GM21737 (cell line): Measurements from ENCODE around the gene ACYP2.
"Not testable (repeated sequence)": the region's sequence is repeated elsewhere in the genome, so short reads cannot be mapped to it uniquely, and the experiment has no call there.

ENCODE experiments used
- ATAC-seq: cut with Tn5 transposase; IDR thresholded peaks from one replicate; pipeline ENCODE4 v1.9.1; 2021; ENCODE audit warnings: mild to moderate bottlenecking, moderate library complexity; ENCODE audit not compliant: unreplicated experiment

The ACYP2 gene

DNA sequence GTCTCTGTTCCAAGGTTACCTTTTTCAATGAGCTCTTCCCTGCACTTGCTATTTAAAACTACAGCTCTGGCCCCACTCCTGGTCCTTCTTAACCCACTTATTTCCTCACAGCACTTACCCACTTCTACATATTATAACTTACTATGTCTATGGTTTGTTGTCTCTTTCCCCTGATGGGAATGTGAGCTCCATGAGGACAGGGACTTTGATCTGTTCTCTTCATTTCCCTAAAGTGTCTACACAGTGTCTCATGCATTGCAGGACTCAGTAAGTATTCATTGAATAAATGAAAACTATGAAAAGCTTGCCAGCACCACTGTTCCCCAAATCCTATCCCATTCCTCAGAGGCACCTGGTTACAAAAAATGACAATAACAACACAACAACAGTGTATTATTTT lies 18.3 kb upstream of the ACYP2 start:
- ATAC-seq, result no peak

DNA sequence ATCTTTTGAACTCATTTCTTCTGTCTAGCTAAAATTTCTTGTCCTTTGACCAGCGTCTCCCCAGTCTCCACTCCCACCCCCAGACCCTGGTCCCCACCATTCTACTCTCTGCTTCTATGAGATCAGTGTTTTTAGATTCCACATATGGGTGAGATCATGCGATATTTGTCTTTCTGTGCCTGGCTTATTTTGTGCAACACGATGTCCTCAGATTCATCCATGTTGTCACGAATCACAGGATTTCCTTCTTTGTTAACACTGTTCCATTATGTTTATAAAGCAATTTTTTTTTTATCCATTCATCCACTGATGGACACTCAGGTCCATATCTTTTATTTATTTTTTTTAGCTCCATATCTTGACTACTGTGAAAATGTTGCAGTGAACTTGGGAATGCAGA lies 16.0 kb upstream of the ACYP2 start:
- no peak for ATAC-seq

DNA sequence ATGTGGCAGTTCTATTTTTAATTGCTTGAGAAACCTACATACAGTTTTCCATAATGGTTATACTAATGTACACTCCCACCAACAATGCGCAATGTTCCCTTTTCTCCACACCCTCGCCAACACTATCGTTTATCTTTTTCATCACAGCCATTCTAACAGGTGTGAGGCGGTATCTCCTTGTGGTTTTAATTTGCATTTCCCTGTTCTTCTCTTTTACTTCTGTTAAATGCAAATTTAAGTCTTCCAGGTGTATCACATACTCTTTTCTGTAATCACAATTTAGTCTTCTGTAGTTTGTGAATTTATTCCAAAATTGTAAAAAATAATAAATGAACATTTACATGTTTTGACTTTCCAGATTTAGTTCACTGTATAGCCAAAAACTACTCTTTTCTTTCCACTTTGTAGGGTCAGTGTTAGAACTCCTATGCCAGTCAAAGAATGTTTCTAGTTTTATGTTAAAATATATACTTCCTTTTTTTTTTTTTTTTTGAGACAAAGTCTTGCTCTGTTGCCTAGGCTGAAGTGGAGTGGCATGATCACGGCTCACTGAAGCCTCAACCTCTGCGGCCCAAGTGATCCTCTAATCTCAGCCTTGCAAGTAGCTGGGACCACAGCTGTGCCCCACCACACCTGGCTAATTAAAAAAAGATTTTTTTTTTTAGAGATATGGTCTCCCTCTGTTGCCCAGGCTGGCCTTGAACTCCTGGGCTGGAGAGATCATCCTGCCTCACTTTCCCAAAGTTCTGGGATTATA lies 15.4 kb upstream of the ACYP2 start:
- ATAC-seq, result peak; percentile 59

DNA sequence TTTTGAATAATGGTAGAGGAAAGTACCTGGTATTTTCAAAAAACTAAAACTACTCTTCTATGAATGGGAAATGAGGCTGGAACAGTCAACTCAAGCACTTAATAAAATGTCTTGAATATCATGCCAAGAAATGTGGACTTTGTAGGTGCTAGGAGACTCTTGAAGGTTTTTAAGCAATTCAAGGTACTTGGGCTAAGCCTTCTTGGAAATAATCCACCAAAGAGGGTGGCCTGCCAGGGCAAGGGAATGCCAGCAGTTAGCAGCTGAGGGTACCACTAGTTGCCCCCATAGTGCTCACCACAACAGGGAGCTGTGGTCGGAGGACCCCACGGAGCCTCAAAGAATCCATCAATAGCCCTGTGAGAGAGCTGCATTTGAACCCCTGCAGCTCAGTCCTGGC lies 14.6 kb upstream of the ACYP2 start:
- ATAC-seq, result no peak

DNA sequence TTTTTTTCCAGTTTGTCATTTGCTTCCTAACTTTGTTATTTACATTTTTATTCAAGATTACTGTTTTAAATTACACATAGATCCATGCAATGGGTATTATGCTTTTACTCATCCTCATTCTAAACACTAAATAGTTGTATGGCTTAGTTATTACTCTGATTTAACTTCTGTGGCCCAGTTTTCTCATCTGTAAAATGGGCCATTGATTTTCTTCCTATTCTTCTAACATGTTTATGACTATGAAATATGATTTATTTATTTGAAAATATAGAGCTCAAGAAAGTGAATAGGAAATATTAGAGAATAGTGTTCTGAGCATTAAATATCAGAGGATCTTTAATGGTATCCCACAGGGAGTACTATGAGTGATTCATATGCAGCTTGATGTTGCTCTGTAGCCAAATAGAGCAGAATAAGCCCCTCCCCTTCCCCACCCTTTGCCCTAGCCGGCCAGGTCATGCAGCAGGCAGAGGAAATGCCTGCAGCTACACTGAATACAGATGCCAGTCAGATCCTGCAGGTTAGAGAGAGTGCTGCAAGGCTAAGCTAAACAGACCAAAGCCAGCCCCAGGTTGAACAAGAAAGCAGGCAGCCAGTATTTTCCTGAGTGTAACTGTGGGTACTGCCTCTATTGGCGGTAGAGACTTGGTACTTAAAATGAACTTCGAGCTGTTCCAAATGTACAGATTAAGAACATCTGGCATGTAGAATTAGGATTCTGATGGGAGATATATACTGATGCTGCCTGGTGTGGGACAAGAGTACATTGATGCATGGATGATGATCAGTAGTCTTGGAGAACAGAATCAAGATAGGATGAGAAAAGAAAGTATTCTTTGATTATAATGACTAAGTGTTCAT lies 11.7 kb upstream of the ACYP2 start:
- ATAC-seq, result peak; percentile 65

DNA sequence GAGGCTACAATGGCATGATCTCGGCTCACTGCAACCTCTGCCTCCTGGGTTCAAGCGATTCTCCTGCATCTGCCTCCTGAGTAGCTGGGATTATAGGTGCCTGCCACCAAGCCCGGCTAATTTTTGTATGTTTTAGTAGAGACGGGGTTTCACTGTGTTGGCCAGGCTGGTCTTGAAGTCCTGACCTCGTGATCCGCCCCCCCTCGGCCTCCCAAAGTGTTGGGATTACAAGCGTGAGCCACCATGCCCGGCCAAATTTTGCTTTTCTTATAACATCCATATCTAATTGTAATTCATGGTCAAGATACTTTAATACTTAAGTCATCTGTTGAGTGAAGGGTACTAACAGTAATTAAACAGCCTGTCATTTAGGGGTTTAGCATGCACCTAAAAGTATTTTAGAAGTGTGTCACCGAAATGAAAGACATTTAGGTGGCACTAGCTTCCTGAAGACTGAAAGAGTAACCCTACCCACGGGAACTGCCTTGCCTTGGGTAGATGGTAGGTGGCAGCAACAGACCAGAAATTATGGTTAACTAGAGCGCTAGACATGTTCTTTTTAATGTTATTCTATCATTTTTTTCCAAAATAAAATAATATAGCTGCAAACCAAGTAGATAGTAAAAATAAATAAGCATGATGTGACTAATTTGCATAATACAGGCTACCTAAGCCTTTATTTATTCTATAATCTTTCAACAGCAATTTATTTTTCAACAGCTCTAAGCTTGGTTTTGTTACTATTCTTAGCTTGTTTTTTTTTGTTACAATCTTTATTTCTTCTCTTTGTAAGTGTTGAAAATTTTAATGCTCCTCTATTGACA lies 8.6 kb upstream of the ACYP2 start:
- no peak for ATAC-seq

DNA sequence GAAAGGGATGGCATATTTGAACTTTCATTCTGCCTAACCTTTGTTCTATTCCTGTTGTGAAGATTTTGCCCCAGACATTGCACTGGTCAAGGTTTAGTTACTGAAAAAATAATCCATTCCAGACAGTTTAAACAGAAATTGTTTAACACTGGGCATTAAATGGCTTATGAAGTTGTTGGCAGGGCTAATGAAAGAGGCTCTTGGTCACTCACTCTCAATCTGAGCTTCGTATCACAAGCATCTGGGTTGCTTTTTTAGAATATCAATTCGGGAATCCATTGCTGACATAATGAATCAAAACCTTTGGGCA lies 8.0 kb upstream of the ACYP2 start:
- no peak for ATAC-seq

DNA sequence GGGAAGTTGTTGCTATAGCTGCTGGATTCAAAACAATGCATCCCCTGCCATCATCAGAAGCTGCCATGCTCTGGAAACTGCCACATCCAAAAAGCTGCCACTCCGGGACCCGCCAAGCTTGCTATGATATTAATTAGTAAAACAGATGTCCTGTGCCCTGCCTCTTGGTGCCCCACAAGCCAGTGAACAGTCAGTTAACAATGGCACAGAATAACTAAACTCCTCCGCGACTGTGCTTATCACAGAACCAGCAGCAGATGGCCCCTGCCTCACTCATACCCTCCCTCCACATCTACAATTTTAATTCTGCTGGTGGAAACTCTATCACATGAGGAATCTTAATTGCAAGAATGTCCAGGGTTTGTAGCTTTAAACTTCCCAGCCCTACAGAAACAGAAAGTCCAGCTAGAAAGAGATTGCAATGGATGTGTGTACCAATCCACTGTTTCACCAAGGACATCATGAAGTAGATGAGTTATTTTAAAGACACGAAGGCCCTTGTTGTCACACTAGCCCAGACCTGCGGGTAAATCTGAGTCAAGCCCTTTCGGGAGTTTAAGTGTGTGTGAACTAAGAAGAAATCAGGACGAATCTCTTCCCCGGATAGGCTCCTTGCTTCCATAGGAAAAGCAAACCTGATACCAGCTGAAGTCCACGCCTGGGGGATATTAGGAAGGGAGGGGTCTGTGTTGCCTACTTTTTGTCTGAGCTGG lies 7.4 kb upstream of the ACYP2 start:
- ATAC-seq, result no peak

DNA sequence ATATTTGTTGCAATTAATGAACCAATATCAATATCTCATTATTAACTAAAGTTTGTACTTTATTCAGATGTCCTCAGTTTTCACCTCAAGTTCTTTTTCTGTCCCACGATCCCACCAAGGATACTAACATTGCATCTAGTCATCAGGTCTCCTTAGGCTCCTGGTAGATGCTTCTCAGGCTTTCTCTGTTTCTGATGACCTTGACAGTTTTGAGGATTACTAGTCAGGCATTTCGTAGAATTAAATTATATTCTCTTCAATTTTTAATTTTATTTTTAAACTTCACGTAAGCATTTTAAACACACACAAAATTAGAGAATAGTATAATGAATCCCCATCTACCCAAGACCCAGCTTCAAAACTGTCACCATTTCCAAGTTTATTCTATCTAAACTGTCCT lies 5.6 kb upstream of the ACYP2 start:
- ATAC-seq, result no peak

DNA sequence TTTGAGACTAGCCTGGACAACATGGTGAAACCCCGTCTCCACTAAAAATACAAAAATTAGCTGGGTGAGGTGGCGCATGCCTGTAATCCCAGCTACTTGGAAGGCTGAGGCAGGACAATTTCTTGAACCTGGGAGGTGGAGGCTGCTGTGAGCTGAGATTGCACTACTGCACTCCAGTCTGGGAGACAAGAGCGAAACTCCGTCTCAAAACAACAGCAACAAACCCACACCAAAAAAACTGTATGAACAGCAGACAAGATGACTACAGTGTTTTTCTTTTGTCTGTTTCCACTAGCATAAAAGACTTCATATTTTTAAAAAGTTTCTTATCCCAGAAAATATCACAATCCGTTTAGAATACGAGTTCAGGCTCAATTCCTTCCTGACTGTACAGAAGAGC lies 936 bp upstream of the ACYP2 start:
- ATAC-seq, result not testable (repeated sequence)

DNA sequence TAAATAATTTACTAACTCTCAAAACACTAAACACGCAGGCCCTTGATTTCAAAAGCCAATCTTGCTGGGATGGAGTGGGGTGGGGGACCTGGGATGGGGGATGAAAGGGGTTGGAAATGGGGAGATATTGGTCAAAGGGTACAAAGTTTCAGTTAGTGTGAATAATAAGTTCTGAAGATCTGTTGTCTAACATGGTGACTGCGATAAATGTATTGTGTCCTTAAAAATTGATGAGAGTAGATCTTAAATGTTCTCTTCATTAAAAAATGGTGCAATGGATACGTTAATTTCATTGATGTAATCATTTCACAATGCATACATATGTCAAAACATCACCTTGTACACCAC lies 505 bp upstream of the ACYP2 start:
- no peak for ATAC-seq

DNA sequence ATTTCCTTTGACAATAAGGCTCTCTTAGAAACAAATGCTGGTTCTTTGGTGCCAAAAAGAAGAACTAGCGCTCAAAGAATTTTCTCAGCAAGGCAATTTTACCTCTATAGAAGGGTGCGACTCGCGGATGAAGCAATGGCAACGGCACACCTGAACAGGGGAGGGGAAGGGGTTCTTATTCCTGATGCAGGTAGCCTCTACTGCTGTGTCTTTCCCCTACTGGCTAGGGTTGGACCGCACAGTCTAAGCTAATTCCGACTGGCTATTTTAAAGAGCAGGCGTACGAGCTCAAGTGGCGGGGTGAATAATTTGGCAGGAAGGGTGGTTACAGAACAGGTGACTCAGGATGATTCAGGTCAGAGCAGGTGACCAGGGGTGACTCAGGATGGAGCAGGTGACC lies 1.2 kb downstream of the ACYP2 start:
- not testable (repeated sequence) for ATAC-seq

DNA sequence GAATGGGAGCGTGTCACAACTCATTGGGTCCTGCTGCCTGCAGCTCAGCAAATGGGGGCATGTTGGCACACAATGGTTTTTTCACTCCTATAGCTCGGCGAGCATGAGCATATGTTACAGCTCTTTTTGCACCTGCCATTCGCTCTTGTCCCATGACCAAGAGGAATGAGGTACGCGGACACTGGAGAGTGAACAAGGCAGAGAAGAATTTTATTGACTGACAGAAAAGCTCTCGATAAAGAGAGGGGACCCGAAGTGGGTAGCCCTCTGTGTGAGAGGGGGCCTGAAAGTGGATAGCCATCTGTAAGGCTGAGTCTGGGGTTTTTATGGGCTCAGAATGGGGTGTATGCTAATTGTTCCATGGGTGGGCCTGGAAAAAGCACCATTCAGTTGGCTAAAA lies 5.5 kb downstream of the ACYP2 start:
- no peak for ATAC-seq

DNA sequence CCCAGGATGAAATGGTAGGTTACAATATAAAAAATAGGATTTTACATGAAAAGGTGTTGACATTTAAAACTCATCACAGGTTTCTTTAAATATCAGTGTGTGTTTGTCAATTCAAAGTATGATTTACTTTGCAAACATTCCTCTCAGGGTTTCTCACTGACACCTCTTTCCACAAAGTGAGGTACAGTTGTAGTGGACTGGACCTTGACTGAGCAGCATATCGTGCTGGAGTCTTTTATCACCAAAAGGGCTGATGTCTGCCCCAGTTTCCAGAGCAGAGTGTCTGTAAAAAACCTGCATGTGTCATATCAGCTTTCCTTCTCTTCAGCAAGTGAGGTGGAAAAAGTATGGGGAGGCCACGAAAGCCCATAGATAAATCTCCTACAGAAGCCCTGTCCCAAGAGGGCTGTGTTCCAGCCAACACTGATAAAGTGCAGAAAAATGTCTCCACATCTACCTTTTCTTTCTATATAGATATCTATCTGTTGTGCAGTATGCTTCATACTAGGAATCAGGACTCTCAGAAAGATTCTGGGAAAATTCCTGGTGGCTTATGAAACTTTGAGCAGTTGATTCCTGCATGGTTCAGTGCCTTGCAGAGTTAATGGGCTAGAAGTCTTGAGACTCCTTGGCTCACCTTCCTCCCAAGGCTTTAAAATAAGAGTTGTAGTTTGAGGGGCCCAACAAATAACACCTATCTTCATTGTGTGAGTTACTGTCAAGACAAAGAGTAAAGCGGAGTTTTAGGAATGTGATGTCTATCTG lies 6.9 kb downstream of the ACYP2 start:
- no peak for ATAC-seq

DNA sequence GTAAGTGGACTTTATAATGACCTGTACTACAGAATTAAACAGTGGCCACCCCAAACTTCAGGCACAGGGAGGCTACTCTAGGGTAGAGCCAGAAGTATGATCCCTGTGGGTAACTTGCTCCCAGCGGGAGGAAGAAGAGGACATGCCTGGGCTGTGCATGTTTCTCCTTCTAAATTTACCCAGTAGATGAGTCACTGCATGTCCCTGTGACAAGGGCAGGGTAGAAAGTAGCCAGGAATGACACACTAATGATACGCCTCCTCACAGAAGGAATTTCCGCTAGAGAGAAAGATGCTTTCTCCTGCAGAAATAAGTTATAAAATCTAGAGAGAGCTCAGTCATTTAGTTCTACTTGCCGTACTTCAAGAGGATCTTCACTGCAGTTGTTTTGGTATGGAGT lies 7.5 kb downstream of the ACYP2 start:
- no peak for ATAC-seq

DNA sequence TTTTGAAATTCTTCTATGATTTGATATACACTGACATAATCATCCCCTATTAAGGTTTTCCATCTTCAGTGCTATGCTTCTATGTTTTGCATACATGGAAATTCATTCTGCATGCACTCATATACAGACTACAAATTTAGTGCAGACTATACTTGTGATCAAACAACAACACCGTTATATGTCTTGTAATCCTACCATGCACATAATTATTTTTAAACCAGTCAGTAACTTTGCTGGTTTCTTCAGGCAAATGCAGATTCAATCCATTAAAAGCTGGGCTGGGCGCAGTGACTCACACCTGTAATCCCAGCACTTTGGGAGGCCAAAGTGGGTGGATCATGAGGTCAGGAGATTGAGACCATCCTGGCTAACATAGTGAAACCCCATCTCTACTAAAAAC lies 11.8 kb downstream of the ACYP2 start:
- not testable (repeated sequence) for ATAC-seq

DNA sequence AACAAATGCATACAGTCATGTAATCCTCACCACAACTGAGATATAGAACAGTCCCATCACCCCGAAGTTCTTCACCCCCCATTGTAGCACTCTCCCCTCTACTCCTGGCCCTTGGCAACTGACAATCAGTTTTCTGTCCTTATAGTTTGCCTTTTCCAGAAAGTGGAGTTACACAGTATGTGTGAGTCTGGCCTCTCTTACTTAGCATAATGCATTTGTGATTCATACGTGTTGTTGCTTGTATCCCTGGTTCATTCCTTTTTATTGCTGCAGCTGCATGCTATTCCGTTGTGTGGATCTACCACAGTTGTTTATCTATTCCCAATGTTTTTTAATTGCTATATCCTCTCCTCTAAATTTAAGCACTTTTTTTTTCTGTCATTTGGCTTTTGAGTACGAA lies 17.6 kb downstream of the ACYP2 start:
- ATAC-seq, result no peak

DNA sequence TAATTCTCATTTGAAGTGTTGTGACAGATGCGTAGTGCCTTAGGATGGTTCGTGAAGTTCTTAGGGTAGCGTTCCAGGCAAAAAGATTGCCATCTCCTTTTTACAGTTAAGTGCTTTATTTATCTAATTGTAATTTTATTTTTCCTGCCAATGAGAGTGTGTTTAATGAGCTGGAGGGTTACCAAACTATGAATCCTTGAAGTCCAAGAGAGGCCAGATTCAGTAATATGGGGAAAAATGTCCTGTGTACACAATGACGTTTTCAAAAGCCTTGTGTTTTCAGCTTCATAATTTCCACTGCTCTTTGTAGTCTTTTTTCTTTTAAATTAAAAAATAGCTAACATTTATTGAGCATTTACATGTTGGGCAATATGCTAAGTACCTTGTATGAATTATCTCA lies 23.8 kb downstream of the ACYP2 start:
- ATAC-seq, result no peak

DNA sequence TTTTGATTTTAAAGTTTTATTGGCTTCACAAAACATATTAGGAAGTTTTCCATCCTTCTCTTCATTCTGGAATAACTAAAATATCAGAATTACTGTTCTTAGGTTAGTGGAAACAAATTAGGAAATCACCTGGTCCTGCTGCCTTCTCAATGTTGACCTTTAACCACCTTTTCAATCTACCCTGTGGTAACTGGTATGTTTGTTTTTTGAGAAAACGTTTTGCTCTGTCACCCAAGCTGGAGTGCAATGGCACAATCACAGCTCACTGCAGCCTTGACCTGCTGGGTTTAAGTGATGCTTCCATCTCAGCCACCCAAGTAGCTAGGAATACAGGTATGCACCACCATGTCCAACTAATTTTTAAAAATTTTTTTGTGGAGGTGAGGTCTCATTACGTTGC lies 28.4 kb downstream of the ACYP2 start:
- ATAC-seq, result no peak

DNA sequence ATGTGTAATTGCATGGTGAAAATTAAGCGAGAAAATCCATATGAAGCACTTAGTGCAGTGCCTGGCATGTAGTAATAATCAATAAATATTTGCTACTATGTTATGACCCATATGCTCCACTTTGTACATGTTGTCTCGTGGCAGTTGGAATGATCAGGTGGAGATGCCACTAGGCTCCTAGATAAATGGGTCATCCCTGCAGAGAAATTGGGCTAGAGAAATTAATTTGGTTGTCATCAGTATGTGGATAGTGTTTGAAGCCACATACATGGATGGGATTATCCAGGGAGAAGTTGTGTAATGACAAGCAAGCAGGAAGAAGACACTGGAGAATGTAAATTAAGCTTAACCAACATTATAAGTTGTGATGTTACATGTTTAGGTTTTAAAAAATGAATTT lies 33.0 kb downstream of the ACYP2 start:
- no peak for ATAC-seq
